Lower leg skin (tissue), 3 donors: Measurements from ENCODE around the gene PLXNB3.

Experiments used
- POLR2A ChIP-seq, 2 donors: fragments of 450-650 bp; IDR thresholded peaks; one replicate each; pipeline ENCODE4 v1.6.1; 2016 to 2017; ENCODE audit warnings: antibody characterized with exemption in 2 of 2, mild to moderate bottlenecking in 1 of 2, moderate library complexity in 1 of 2
- TF ChIP-seq, protein P1 (sequence below), 3 donors: fragments of 450-650 bp; IDR thresholded peaks; one replicate each; pipeline ENCODE4 v1.5.1; 2016; ENCODE audit warnings: antibody characterized with exemption in 3 of 3, mild to moderate bottlenecking in 3 of 3, moderate library complexity in 2 of 3

GRCh38 chrX:153784325-153784967, 20.4 kb downstream of the PLXNB3 start:
- TF ChIP-seq, protein P1, sequence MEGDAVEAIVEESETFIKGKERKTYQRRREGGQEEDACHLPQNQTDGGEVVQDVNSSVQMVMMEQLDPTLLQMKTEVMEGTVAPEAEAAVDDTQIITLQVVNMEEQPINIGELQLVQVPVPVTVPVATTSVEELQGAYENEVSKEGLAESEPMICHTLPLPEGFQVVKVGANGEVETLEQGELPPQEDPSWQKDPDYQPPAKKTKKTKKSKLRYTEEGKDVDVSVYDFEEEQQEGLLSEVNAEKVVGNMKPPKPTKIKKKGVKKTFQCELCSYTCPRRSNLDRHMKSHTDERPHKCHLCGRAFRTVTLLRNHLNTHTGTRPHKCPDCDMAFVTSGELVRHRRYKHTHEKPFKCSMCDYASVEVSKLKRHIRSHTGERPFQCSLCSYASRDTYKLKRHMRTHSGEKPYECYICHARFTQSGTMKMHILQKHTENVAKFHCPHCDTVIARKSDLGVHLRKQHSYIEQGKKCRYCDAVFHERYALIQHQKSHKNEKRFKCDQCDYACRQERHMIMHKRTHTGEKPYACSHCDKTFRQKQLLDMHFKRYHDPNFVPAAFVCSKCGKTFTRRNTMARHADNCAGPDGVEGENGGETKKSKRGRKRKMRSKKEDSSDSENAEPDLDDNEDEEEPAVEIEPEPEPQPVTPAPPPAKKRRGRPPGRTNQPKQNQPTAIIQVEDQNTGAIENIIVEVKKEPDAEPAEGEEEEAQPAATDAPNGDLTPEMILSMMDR (IDR thresholded peaks at IDR 0.05): no peak
- no peak for TF ChIP-seq POLR2A (IDR thresholded peaks at IDR 0.05)
